RWPE1 (cell line): Measurements from ENCODE around the gene SPRED2.

Experiments
- CTCF ChIA-PET: fragments of 350-600 bp; sonication (Branson Sonifier 250); formaldehyde crosslinking; extraction: SDS; loops from one replicate; lab custom pipeline; 2021; lab: Yijun Ruan, JAX
- POLR2A ChIA-PET: fragments of 400-600 bp; formaldehyde crosslinking; extraction: SDS; loops from one replicate; lab custom pipeline; 2020; ENCODE audit warnings: antibody characterized with exemption; ENCODE audit not compliant: low non-redundant PET; lab: Yijun Ruan, JAX
- DNase-seq: peaks from one replicate; pipeline ENCODE4 v3.0.0; 2012; ENCODE audit warnings: low spot score
- H3K27ac ChIP-seq: fragments of 450-650 bp; 2 replicates; pipeline ENCODE4 v1.5.1; 2017
- CTCF ChIP-seq: fragments of 450-650 bp; conservative IDR thresholded peaks from 2 replicates; pipeline ENCODE4 v1.5.1; 2017; ENCODE audit warnings: low read depth, mild to moderate bottlenecking

SPRED2 gene

GRCh38 chr2:65382776-65383357 lies 49.5 kb downstream of the SPRED2 start:
- TF ChIP-seq CTCF: peak; percentile 33; the same call in 1 of the 2 replicates
- ChIA-PET CTCF (interaction anchor here (0.5 to 0.9 kb wide), 3 partner anchors 19 to 96 kb away, joined by 3 to 4 read pairs (median 3); no protein-coding TSS in a partner anchor), POLR2A (interaction anchor here (0.6 kb wide), 1 partner anchor 1282 kb away, joined by 3 read pairs; no protein-coding TSS in a partner anchor)
- peak; percentile 92 for DNase-seq
- H3K27ac ChIP-seq: peak overlapping the region; percentile 85

- ChIA-PET POLR2A (interaction anchor here (0.6 kb wide), 1 partner anchor 1282 kb away, joined by 3 read pairs; no protein-coding TSS in a partner anchor), CTCF (interaction anchor here (0.5 to 1.0 kb wide), 3 partner anchors 50 to 96 kb away, joined by 3 to 4 read pairs (median 3); no protein-coding TSS in a partner anchor)
- TF ChIP-seq CTCF: no peak
- no peak for DNase-seq
- H3K27ac ChIP-seq: peak overlapping the region; percentile 85
Observed at GRCh38 chr2:65382323-65382722, 50.1 kb downstream of the SPRED2 start.

GRCh38 chr2:65381607-65382051 lies 50.8 kb downstream of the SPRED2 start:
- ChIA-PET POLR2A (no interaction called here), CTCF (interaction anchor here (0.7 to 1.0 kb wide), 3 partner anchors 50 to 95 kb away, joined by 3 to 4 read pairs (median 3); no protein-coding TSS in a partner anchor)
- no peak for TF ChIP-seq CTCF
- DNase-seq: no peak
- H3K27ac ChIP-seq: no peak overlapping the region

- TF ChIP-seq CTCF: no peak
- H3K27ac ChIP-seq: no peak overlapping the region
- POLR2A ChIA-PET: no interaction called here
- CTCF ChIA-PET: no interaction called here
- no peak for DNase-seq
Observed at GRCh38 chr2:65380255-65380654, 52.1 kb downstream of the SPRED2 start.

- no peak overlapping the region for H3K27ac ChIP-seq
- POLR2A ChIA-PET: no interaction called here
- no peak for DNase-seq
- no peak for TF ChIP-seq CTCF
- CTCF ChIA-PET: no interaction called here
Observed at GRCh38 chr2:65379721-65380171, 52.7 kb downstream of the SPRED2 start.

GRCh38 chr2:65379223-65379622 lies 53.2 kb downstream of the SPRED2 start:
- H3K27ac ChIP-seq: no peak overlapping the region
- ChIA-PET POLR2A (no interaction called here), CTCF (interaction anchor here (0.5 to 1.2 kb wide), 2 partner anchors 114 to 1196 kb away, joined by 3 to 4 read pairs; no protein-coding TSS in a partner anchor)
- DNase-seq: no peak
- no peak for TF ChIP-seq CTCF
